ENCODE measurements around the gene ARHGAP26.

Gene ARHGAP26

GRCh38 chr5:142726188-142726731, 43.9 kb upstream of the ARHGAP26 start:
- TF ChIP-seq CTCF (IDR thresholded peaks at IDR 0.05; ENCODE audit: low read depth, low read length, missing control alignments) = no peak
- no peak for DNase-seq (ENCODE audit: low read depth)
- no peak overlapping the region for H3K4me3 ChIP-seq (ENCODE audit: low read depth, low read length)

- DNase-seq (ENCODE audit: low read depth) = no peak
- no peak overlapping the region for H3K4me3 ChIP-seq (ENCODE audit: low read depth, low read length)
- no peak for TF ChIP-seq CTCF (IDR thresholded peaks at IDR 0.05; ENCODE audit: low read depth, low read length, missing control alignments)
Measured at GRCh38 chr5:142727735-142728047, 42.5 kb upstream of the ARHGAP26 start.

GRCh38 chr5:142735323-142736246, 34.6 kb upstream of the ARHGAP26 start:
- DNase-seq (ENCODE audit: low read depth) = no peak
- H3K4me3 ChIP-seq (ENCODE audit: low read depth, low read length) = no peak overlapping the region
- no peak for TF ChIP-seq CTCF (IDR thresholded peaks at IDR 0.05; ENCODE audit: low read depth, low read length, missing control alignments)

- DNase-seq (ENCODE audit: low read depth) = no peak
- no peak for TF ChIP-seq CTCF (IDR thresholded peaks at IDR 0.05; ENCODE audit: low read depth, low read length, missing control alignments)
- no peak overlapping the region for H3K4me3 ChIP-seq (ENCODE audit: low read depth, low read length)
Measured at GRCh38 chr5:142736247-142736632, 33.9 kb upstream of the ARHGAP26 start.

- no peak for DNase-seq (ENCODE audit: low read depth)
- TF ChIP-seq CTCF (IDR thresholded peaks at IDR 0.05; ENCODE audit: low read depth, low read length, missing control alignments) = no peak
- H3K4me3 ChIP-seq (ENCODE audit: low read depth, low read length) = no peak overlapping the region
Measured at GRCh38 chr5:142737179-142737578, 33.0 kb upstream of the ARHGAP26 start.

- no peak overlapping the region for H3K4me3 ChIP-seq (ENCODE audit: low read depth, low read length)
- no peak for DNase-seq (ENCODE audit: low read depth)
- TF ChIP-seq CTCF (IDR thresholded peaks at IDR 0.05; ENCODE audit: low read depth, low read length, missing control alignments) = no peak
Measured at GRCh38 chr5:142740474-142741242, 29.5 kb upstream of the ARHGAP26 start.
